CD8-positive, alpha-beta memory T cell (primary cell): ENCODE measurements around the gene TUT7. TPM values are rescaled to one million over a fixed set of nuclear protein-coding genes. Genes with fewer than 3 reads are reported as not detected.

ENCODE experiments used
- CTCF ChIA-PET: fragments of 350-600 bp; sonication (Branson Sonifier 250); formaldehyde crosslinking; loops from one replicate; lab custom pipeline; 2021; ENCODE audit warnings: antibody characterized with exemption; lab: Charles Lee
- POLR2A ChIA-PET: fragments of 350-600 bp; sonication (Branson Sonifier 250); formaldehyde crosslinking; loops from one replicate; lab custom pipeline; 2021; ENCODE audit warnings: antibody characterized with exemption; lab: Charles Lee
- DNase-seq, 5 donors: peaks; one replicate each; pipeline versions ENCODE4 v3.0.0 to v3.0.0-alpha.2; 2020 to 2022; ENCODE audit warnings: mixed read lengths in 1 of 5
- H3K27ac ChIP-seq: one replicate; pipeline ENCODE4 v1.7.0; 2013; ENCODE audit warnings: low read depth, mild to moderate bottlenecking, low read length, moderate library complexity
- H3K27me3 ChIP-seq: 2 replicates; pipeline ENCODE4 v1.7.0; 2013; ENCODE audit warnings: low read length, mild to moderate bottlenecking; ENCODE audit not compliant: insufficient read depth, poor library complexity, severe bottlenecking
- H3K36me3 ChIP-seq: 2 replicates; pipeline ENCODE4 v1.7.0; 2013; ENCODE audit warnings: mild to moderate bottlenecking, low read length, moderate library complexity; ENCODE audit not compliant: insufficient read depth
- H3K4me1 ChIP-seq: 2 replicates; pipeline ENCODE4 v1.7.0; 2013; ENCODE audit warnings: mild to moderate bottlenecking, low read length, moderate library complexity; ENCODE audit not compliant: insufficient read depth
- H3K4me3 ChIP-seq: 2 replicates; pipeline ENCODE4 v1.7.0; 2013; ENCODE audit warnings: mild to moderate bottlenecking, low read length
- H3K9me3 ChIP-seq: 2 replicates; pipeline ENCODE4 v1.7.0; 2013; ENCODE audit warnings: mild to moderate bottlenecking, low read length
- H3K27ac Mint-ChIP-seq, 8 donors: one replicate each; pipeline ENCODE4 v1.8.0; 2020 to 2021; ENCODE audit warnings: mixed read lengths in 8 of 8, mild to moderate bottlenecking in 6 of 8, inconsistent platforms in 3 of 8, moderate library complexity in 3 of 8
- H3K27me3 Mint-ChIP-seq, 2 donors: one replicate each; pipeline ENCODE4 v1.8.0; 2020 to 2021; ENCODE audit warnings: mixed read lengths in 2 of 2, mild to moderate bottlenecking in 1 of 2, moderate library complexity in 1 of 2
- H3K36me3 Mint-ChIP-seq, 3 donors: one replicate each; pipeline ENCODE4 v1.8.0; 2020 to 2021; ENCODE audit warnings: mixed read lengths in 3 of 3, inconsistent platforms in 1 of 3, mild to moderate bottlenecking in 1 of 3
- H3K4me1 Mint-ChIP-seq, 3 donors: one replicate each; pipeline ENCODE4 v1.8.0; 2020 to 2021; ENCODE audit warnings: mixed read lengths in 3 of 3, inconsistent platforms in 1 of 3, mild to moderate bottlenecking in 1 of 3
- H3K4me3 Mint-ChIP-seq, 7 donors: one replicate each; pipeline ENCODE4 v1.8.0; 2020 to 2021; ENCODE audit warnings: mixed read lengths in 7 of 7, mild to moderate bottlenecking in 6 of 7, moderate library complexity in 4 of 7, inconsistent platforms in 2 of 7
- H3K9me3 Mint-ChIP-seq, 5 donors: one replicate each; pipeline ENCODE4 v1.8.0; 2020 to 2022; ENCODE audit warnings: mixed read lengths in 5 of 5, mild to moderate bottlenecking in 3 of 5, moderate library complexity in 2 of 5, inconsistent platforms in 1 of 5
- polyA plus RNA-seq: library from polyadenylated mRNA; unstranded; fragments of 300-500 nt; fragmentation: Illumina TruSeq; gene quantifications from one replicate; pipeline ENCODE4 v1.2.3, GENCODE V29; 2021
- total RNA-seq, 2 experiments: library from RNA; stranded (reverse); gene quantifications; one replicate each; pipeline ENCODE4 v1.2.3, GENCODE V29; 2021

The TUT7 gene
- total and polyA plus RNA-seq, 3 experiments from 2014 or later = 26.1 to 36.0 (median 34.2) TPM

DNA sequence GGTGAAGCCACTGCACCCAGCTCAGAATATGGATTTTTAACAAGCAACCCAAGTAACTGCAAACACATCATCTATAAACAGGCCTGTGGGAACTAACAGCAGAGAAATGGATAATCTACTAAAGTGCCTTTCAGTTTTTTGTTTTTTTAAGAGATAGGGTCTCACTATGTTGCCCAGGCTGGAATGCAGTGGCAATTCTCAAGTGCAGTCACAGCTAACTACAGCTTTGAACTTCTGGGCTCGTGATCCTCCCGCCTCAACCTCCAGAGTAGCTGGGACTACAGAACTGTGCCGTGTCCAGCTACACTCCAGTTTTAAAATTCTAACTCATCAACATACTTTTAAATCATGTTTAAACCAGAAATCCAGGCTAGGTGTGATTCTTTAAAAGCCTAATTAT, 11.9 kb downstream of the TUT7 start:
- H3K27ac Mint-ChIP-seq = peak overlapping the region in 6 of 8 donors; percentile 36 to 95 (median 75)
- H3K27me3 Mint-ChIP-seq = no peaks in the 10 kb centered on the region
- CTCF ChIA-PET = interaction anchor here (1.2 kb wide), 1 partner anchor 10 kb away, joined by 3 read pairs; no protein-coding TSS in a partner anchor
- Histone ChIP-seq H3K9me3 (no peaks in the 10 kb centered on the region), H3K4me3 (no peak overlapping the region), H3K27ac (no peak overlapping the region), H3K36me3 (peaks cover 28% of the 10 kb centered on the region), H3K27me3 (no peaks in the 10 kb centered on the region), H3K4me1 (peaks cover 13% of the 10 kb centered on the region)
- peaks cover 48 to 82% (median 75%) of the 10 kb centered on the region in 3 donors for H3K4me1 Mint-ChIP-seq
- POLR2A ChIA-PET = no interaction called here
- H3K4me3 Mint-ChIP-seq = no peak overlapping the region
- DNase-seq = no peak
- H3K9me3 Mint-ChIP-seq = no peaks in the 10 kb centered on the region
- H3K36me3 Mint-ChIP-seq = peaks cover 0 to 74% (median 28%) of the 10 kb centered on the region in 3 donors

GRCh38 chr9:86341007-86341491, 13.2 kb downstream of the TUT7 start:
- H3K27ac Mint-ChIP-seq = peak overlapping the region; percentile 32 to 95 (median 72)
- no peak overlapping the region for H3K27ac ChIP-seq
- no peaks in the 10 kb centered on the region for H3K9me3 Mint-ChIP-seq
- peaks cover 17% of the 10 kb centered on the region for H3K4me1 ChIP-seq
- H3K36me3 ChIP-seq = peaks cover 34% of the 10 kb centered on the region
- ChIA-PET POLR2A (no interaction called here), CTCF (interaction anchor here (1.6 kb wide), 1 partner anchor 83 kb away, joined by 4 read pairs; no protein-coding TSS in a partner anchor)
- no peak for DNase-seq
- H3K27me3 Mint-ChIP-seq = no peaks in the 10 kb centered on the region
- H3K27me3 ChIP-seq = no peaks in the 10 kb centered on the region
- H3K9me3 ChIP-seq = no peaks in the 10 kb centered on the region
- peaks cover 0 to 80% (median 26%) of the 10 kb centered on the region in 3 donors for H3K36me3 Mint-ChIP-seq
- peaks cover 47 to 82% (median 75%) of the 10 kb centered on the region in 3 donors for H3K4me1 Mint-ChIP-seq
- no peak overlapping the region for H3K4me3 Mint-ChIP-seq
- no peak overlapping the region for H3K4me3 ChIP-seq

DNA sequence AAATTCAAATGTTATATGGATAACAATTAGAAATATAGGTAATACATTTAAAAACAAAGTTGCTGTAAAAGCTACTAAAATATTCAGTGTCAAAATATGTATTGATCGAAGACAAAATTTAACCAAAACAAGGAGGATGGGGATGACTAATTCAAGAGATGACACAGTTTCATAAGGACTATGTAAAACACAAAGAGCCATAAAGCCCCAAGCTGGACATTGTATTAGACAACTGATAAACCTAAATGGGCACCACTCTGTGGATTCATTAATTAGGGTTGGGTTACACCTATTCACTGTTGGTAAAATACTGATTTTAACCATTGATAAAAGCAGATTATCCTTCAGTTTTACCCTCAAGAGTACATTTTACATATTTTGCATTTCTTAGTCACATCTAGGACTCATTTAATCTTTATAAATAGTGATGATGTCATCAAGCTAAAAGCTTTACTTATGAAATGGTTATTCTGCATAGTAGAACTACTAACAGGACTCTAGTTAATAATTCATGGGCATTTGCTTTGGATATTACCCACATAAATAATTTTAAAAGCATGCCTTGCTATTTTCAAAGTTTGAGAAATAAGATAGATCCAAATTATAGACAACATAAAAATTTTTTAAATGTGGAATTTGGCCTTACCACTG, 13.7 kb downstream of the TUT7 start:
- ChIA-PET CTCF (interaction anchor here (1.0 to 1.6 kb wide), 2 partner anchors 12 to 83 kb away, joined by 3 to 4 read pairs; no protein-coding TSS in a partner anchor), POLR2A (interaction anchor here (0.7 kb wide), 1 partner anchor 10 kb away, joined by 3 read pairs; no protein-coding TSS in a partner anchor)
- H3K9me3 ChIP-seq = no peaks in the 10 kb centered on the region
- no peak overlapping the region for H3K4me3 ChIP-seq
- H3K4me1 ChIP-seq = peaks cover 17% of the 10 kb centered on the region
- no peak for DNase-seq
- Mint-ChIP-seq H3K4me3 (peak overlapping the region in 1 of 7 donors; percentile 4), H3K9me3 (no peaks in the 10 kb centered on the region), H3K27me3 (no peaks in the 10 kb centered on the region), H3K4me1 (peaks cover 45 to 80% (median 75%) of the 10 kb centered on the region in 3 donors), H3K27ac (peak overlapping the region in 6 of 8 donors; percentile 78 to 95 (median 82)), H3K36me3 (peaks cover under 1 to 80% (median 30%) of the 10 kb centered on the region in 3 donors)
- no peaks in the 10 kb centered on the region for H3K27me3 ChIP-seq
- no peak overlapping the region for H3K27ac ChIP-seq
- H3K36me3 ChIP-seq = peaks cover 37% of the 10 kb centered on the region

GRCh38 chr9:86337469-86338108, 16.6 kb downstream of the TUT7 start:
- peak overlapping the region; percentile 51 to 95 (median 93) for H3K27ac Mint-ChIP-seq
- H3K4me3 Mint-ChIP-seq = peak overlapping the region; percentile 75 to 88 (median 82)
- peak overlapping the region; percentile 18 for H3K27ac ChIP-seq
- H3K4me1 Mint-ChIP-seq = peaks cover 42 to 76% (median 68%) of the 10 kb centered on the region in 3 donors
- ChIA-PET CTCF (no interaction called here), POLR2A (interaction anchor here (1.0 kb wide), 1 partner anchor 11 kb away, joined by 3 read pairs; no protein-coding TSS in a partner anchor)
- peak overlapping the region; percentile 42 for H3K4me3 ChIP-seq
- H3K4me1 ChIP-seq = peaks cover 17% of the 10 kb centered on the region
- DNase-seq = peak in 1 of 5 donors; percentile 47
- no peaks in the 10 kb centered on the region for H3K27me3 ChIP-seq
- no peaks in the 10 kb centered on the region for H3K27me3 Mint-ChIP-seq
- peaks cover 0 to 2% (median 0%) of the 10 kb centered on the region in 5 donors for H3K9me3 Mint-ChIP-seq
- peaks cover 39% of the 10 kb centered on the region for H3K36me3 ChIP-seq
- H3K9me3 ChIP-seq = no peaks in the 10 kb centered on the region
- H3K36me3 Mint-ChIP-seq = peaks cover 24 to 88% (median 43%) of the 10 kb centered on the region in 3 donors

DNA sequence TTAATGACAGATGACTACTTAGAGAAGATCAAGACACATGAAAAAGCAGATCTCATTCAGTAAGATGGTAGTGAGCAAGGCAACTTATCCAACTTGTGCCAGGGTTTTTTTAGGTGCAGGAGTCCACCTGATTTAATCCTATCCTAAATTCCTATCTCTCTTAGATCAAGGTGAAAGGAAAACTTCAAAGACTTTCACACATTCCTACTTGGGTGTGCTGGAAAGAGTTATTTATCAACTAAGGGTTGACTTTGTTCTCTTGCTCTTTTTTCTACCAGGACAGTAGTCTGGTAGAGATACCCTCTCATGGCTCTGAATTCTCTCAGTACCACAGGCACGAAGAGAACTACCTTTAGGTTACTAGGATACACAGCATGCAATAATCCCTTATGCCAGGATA, 18.2 kb downstream of the TUT7 start:
- DNase-seq = no peak
- Mint-ChIP-seq H3K36me3 (peaks cover 28 to 86% (median 40%) of the 10 kb centered on the region in 3 donors), H3K27me3 (no peaks in the 10 kb centered on the region), H3K4me1 (peaks cover 40 to 68% (median 62%) of the 10 kb centered on the region in 3 donors), H3K9me3 (peaks cover 0 to 2% (median 0%) of the 10 kb centered on the region in 5 donors), H3K27ac (peak overlapping the region in 3 of 8 donors; percentile 2 to 95 (median 22)), H3K4me3 (no peak overlapping the region)
- H3K4me1 ChIP-seq = peaks cover 17% of the 10 kb centered on the region
- no peak overlapping the region for H3K4me3 ChIP-seq
- CTCF ChIA-PET = no interaction called here
- H3K36me3 ChIP-seq = peaks cover 30% of the 10 kb centered on the region
- no peaks in the 10 kb centered on the region for H3K27me3 ChIP-seq
- POLR2A ChIA-PET = no interaction called here
- H3K9me3 ChIP-seq = no peaks in the 10 kb centered on the region
- no peak overlapping the region for H3K27ac ChIP-seq

GRCh38 chr9:86333651-86334050, 20.6 kb downstream of the TUT7 start:
- H3K4me1 Mint-ChIP-seq = peaks cover 35 to 47% (median 44%) of the 10 kb centered on the region in 3 donors
- no peak for DNase-seq
- H3K27me3 Mint-ChIP-seq = no peaks in the 10 kb centered on the region
- Histone ChIP-seq H3K27me3 (no peaks in the 10 kb centered on the region), H3K4me1 (peaks cover 14% of the 10 kb centered on the region), H3K36me3 (peaks cover 20% of the 10 kb centered on the region), H3K4me3 (no peak overlapping the region), H3K27ac (no peak overlapping the region), H3K9me3 (no peaks in the 10 kb centered on the region)
- CTCF ChIA-PET = interaction anchor here (1.1 kb wide), 1 partner anchor 51 kb away, joined by 3 read pairs; the partner anchor contains the start of gene ISCA1
- peaks cover 0 to 2% (median 0%) of the 10 kb centered on the region in 5 donors for H3K9me3 Mint-ChIP-seq
- POLR2A ChIA-PET = no interaction called here
- H3K36me3 Mint-ChIP-seq = peaks cover 28 to 80% (median 41%) of the 10 kb centered on the region in 3 donors
- peak overlapping the region in 3 of 8 donors; percentile 11 to 79 (median 39) for H3K27ac Mint-ChIP-seq
- no peak overlapping the region for H3K4me3 Mint-ChIP-seq

DNA sequence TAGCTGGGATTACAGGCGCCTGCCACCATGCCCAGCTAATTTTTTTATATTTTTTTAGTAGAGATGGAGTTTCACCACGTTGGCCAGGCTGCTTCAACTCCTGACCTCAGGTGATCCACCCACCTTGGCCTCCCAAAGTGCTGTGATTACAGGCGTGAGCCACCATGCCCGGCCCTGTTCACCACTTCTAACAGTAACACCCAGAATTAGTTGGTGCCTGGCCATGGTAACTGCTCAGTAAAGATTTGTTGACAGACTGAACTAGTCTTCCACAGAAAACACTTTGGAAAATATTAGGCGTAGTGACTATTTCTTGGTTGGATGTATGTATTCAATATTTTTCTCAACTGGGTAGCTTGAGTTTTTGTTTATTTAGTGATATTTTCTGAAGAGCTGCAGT, 24.0 kb downstream of the TUT7 start:
- Mint-ChIP-seq H3K9me3 (peaks cover 0 to 2% (median 0%) of the 10 kb centered on the region in 5 donors), H3K27ac (no peak overlapping the region), H3K4me1 (peaks cover 19 to 35% (median 25%) of the 10 kb centered on the region in 3 donors), H3K4me3 (no peak overlapping the region), H3K27me3 (no peaks in the 10 kb centered on the region), H3K36me3 (peaks cover 31 to 83% (median 38%) of the 10 kb centered on the region in 3 donors)
- ChIA-PET POLR2A (no interaction called here), CTCF (no interaction called here)
- no peak overlapping the region for H3K4me3 ChIP-seq
- no peak overlapping the region for H3K27ac ChIP-seq
- H3K4me1 ChIP-seq = no peaks in the 10 kb centered on the region
- H3K36me3 ChIP-seq = peaks cover 39% of the 10 kb centered on the region
- no peaks in the 10 kb centered on the region for H3K9me3 ChIP-seq
- no peaks in the 10 kb centered on the region for H3K27me3 ChIP-seq
- DNase-seq = no peak
